ENCODE measurements around the gene LARGE1. TPM values are rescaled to one million over a fixed set of nuclear protein-coding genes. Genes with fewer than 3 reads are reported as not detected.

Gene LARGE1
- total and polyA plus RNA-seq, 7 donors: 14.9 to 91.6 (median 46.1) TPM

DNA sequence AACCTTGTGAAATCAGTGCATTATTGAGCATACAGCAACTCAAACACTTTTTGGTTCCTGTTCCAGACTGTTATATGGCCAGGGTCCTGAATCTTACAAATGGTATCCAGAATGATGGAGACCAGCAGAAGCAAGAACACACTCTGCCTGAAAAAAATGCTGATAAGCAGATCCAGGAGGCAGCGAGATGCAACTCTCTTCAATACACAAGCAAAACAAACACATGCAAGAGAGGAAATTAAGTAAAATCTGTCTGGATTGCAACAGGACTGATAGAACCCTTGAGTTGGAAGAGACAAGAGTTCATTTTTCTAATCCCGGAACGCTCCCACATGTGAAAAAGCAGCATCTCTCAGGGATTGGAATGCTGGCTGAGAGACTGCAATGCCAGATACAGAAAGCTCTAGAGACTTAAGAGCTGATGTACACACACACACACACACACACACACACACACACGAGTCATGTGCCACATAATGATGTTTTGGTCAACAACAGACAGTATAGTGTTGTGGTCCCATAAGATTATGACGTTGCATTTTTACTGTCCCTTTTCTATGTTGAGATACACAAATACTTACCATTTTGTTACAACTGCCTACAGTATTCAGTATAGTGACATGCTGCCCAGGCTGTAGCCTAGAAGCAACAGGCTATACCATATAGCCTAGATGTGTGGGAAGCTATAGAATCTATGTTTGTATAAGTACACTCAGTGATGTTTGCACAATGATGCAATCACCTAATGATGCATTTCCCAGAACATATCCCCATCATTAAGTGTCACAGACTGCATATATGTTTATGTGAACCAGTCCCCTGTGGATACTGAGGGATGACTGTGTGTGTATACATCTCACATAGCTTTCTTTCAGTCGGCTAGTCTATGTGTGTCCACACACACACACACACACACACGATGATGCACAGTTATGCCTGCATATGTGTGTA lies 406.6 kb downstream of the LARGE1 start:
- TF ChIP-seq, protein P1, sequence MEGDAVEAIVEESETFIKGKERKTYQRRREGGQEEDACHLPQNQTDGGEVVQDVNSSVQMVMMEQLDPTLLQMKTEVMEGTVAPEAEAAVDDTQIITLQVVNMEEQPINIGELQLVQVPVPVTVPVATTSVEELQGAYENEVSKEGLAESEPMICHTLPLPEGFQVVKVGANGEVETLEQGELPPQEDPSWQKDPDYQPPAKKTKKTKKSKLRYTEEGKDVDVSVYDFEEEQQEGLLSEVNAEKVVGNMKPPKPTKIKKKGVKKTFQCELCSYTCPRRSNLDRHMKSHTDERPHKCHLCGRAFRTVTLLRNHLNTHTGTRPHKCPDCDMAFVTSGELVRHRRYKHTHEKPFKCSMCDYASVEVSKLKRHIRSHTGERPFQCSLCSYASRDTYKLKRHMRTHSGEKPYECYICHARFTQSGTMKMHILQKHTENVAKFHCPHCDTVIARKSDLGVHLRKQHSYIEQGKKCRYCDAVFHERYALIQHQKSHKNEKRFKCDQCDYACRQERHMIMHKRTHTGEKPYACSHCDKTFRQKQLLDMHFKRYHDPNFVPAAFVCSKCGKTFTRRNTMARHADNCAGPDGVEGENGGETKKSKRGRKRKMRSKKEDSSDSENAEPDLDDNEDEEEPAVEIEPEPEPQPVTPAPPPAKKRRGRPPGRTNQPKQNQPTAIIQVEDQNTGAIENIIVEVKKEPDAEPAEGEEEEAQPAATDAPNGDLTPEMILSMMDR (IDR thresholded peaks at IDR 0.05): no peak
- Histone ChIP-seq H3K4me3 (no peak overlapping the region), H3K36me3 (ENCODE audit: insufficient read depth in 1 of 2, low read depth in 1 of 2) (no peaks in the 10 kb centered on the region), H3K27ac (no peak overlapping the region), H3K4me1 (no peaks in the 10 kb centered on the region), H3K9me3 (no peaks in the 10 kb centered on the region), H3K27me3 (ENCODE audit: insufficient read depth in 3 of 3, low read length in 2 of 3) (no peaks in the 10 kb centered on the region)
- no peak for DNase-seq
- ATAC-seq: no peak
- WGBS, 3 donors: 67 to 79% (median 70%) methylated on average over 7 of the region's 7 CpGs
- intact Hi-C loops (cut with DNase I): loop anchor here in 1 of 2 donors (10.0 kb wide), 1 partner anchor 411 kb away; the partner anchor contains the start of gene LARGE1

- no peaks in the 10 kb centered on the region for H3K4me1 ChIP-seq
- DNase-seq (no peak), ATAC-seq (no peak)
- TF ChIP-seq, protein P1 (IDR thresholded peaks at IDR 0.05): no peak
- no peak overlapping the region for H3K27ac ChIP-seq
- WGBS, 3 donors: 44 to 60% (median 57%) methylated on average over 3 of the region's 3 CpGs
- H3K36me3 ChIP-seq (ENCODE audit: insufficient read depth in 1 of 2, low read depth in 1 of 2): no peaks in the 10 kb centered on the region
- H3K4me3 ChIP-seq: no peak overlapping the region
- H3K9me3 ChIP-seq: no peaks in the 10 kb centered on the region
- no peaks in the 10 kb centered on the region for H3K27me3 ChIP-seq (ENCODE audit: insufficient read depth in 3 of 3, low read length in 2 of 3)
- intact Hi-C loops (cut with DNase I): loop anchor here in 1 of 2 donors (10.0 kb wide), 1 partner anchor 412 kb away; the partner anchor contains the start of gene LARGE1
Measured at GRCh38 chr22:33512908-33513307, 407.4 kb downstream of the LARGE1 start.

GRCh38 chr22:33510429-33510904 lies 409.8 kb downstream of the LARGE1 start:
- no peaks in the 10 kb centered on the region for H3K36me3 ChIP-seq (ENCODE audit: insufficient read depth in 1 of 2, low read depth in 1 of 2)
- ATAC-seq (no peak), DNase-seq (no peak)
- H3K9me3 ChIP-seq: no peaks in the 10 kb centered on the region
- no peak overlapping the region for H3K27ac ChIP-seq
- H3K4me3 ChIP-seq: no peak overlapping the region
- 94 to 98% (median 97%) methylated on average over 6 of the region's 6 CpGs for WGBS, 3 donors
- TF ChIP-seq, protein P1 (IDR thresholded peaks at IDR 0.05): no peak
- H3K27me3 ChIP-seq (ENCODE audit: insufficient read depth in 3 of 3, low read length in 2 of 3): no peaks in the 10 kb centered on the region
- intact Hi-C loops (cut with DNase I): loop anchor here in 1 of 2 donors (10.0 kb wide), 1 partner anchor 414 kb away; the partner anchor contains the start of gene LARGE1
- peaks cover 1% of the 10 kb centered on the region for H3K4me1 ChIP-seq

- H3K27ac ChIP-seq: no peak overlapping the region
- H3K4me1 ChIP-seq: peaks cover 6% of the 10 kb centered on the region
- intact Hi-C loops (cut with DNase I): no loop called here
- WGBS, 3 donors: 47 to 60% (median 50%) methylated on average over 7 of the region's 7 CpGs
- TF ChIP-seq, protein P1 (IDR thresholded peaks at IDR 0.05): no peak
- ATAC-seq (peak; percentile 37 to 76 (median 70)), DNase-seq (no peak)
- no peaks in the 10 kb centered on the region for H3K27me3 ChIP-seq (ENCODE audit: insufficient read depth in 3 of 3, low read length in 2 of 3)
- H3K9me3 ChIP-seq: no peaks in the 10 kb centered on the region
- no peak overlapping the region for H3K4me3 ChIP-seq
- H3K36me3 ChIP-seq (ENCODE audit: insufficient read depth in 1 of 2, low read depth in 1 of 2): no peaks in the 10 kb centered on the region
Measured at GRCh38 chr22:33504941-33505625, 415.2 kb downstream of the LARGE1 start.
